HTERT RPE-1 (cell line): ENCODE measurements around the gene SNCA.

Experiments
- in situ Hi-C: fragments of 300-500 bp; cut with MboI; formaldehyde crosslinking; loops from 4 replicates; pipeline ENCODE4 v1.14.3; 2020; ENCODE audit warnings: low sequenced_read_pairs

The SNCA gene

GRCh38 chr4:89836897-89837384, at the start of gene SNCA:
Gene SNCA, minus strand, starts transcription at chr4:89837161. Its CDS starts 1,494 bp downstream, at chr4:89835667.
- in situ Hi-C loops, result no loop called here

DNA sequence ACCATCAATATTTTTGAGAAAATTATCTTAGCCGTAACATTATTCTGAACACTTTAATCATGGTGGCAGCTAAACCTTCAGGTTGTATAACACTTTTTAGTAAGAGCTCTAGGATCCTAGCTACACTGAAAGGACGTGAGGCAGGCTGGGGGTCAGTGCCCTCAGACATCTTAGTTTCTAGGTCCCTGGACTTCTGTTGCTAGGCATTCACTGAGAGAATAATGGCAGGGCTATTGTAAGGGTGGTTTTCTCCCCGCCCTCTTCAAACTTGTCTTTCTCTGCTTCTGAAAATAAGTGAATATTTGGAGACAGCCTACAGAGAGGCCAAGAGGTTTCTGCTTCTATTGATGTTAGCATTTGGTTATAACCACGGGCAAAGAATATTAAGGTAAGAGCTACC, 42.3 kb upstream of the SNCA start:
- in situ Hi-C loops, result no loop called here

DNA sequence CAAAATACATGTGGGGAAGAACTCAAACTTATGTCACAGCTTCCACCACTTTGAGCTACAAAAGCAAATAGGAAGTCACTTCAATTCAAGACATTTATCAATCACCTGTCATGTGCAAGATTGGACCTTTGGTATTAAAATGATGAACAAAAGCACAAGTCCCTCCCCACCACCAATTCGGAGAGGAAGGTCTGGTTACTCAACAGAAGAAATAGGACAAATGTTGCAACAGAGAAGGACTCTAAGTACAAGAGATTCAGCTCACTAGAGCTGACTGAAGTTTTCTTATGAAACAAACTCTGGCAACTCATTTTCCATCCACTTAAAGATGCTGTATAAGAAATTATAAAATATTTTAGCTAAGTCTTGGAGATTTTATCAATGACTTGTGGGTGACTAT, 41.6 kb upstream of the SNCA start:
- in situ Hi-C loops, result no loop called here

DNA sequence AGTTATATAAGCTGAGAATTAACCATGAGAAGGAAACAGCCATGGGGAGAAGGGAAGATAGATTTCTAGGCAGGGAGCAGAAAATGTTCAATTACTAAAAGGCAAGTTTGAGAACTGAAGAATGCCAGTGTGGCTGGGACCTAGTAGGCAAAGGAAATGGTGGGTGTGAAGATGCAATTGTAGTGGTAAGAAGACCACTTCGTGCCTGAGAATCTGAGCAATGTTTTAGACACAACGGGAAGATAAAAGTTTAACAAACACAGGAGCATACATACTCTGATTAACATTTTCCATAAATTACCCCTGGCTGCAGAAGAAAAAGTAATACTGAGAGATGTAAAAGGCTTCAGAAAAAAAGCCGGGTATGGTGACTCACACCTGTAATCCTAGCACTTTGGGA, 39.6 kb upstream of the SNCA start:
- in situ Hi-C loops, result no loop called here

GRCh38 chr4:89871211-89871610, 34.2 kb upstream of the SNCA start:
- in situ Hi-C loops, result no loop called here

DNA sequence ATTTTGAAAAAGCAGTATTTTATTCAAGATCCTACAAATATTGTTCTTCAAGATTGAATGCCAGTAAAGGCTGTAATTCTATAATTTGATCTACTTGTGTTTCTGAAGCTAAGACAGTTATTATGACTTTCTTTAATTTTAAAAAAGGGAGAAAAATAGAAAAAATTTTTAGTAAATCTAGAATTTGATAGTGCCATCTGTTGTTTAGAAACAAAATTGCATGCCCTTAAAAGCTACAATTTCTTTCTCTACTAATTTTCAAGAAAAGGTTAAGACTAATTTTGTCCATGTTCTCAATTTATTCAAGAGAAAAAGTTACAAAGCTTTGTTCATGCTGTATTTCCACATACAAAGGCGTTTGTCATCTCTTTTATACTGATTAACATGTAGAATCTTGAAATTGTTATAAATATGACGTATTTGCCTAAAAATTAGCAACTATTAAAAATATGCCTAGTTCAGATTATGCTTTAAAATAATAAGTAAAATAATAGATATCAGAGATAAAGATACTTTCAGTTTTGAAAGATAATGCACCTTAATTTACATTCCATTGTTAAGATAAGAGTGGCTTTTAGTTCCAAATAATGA, 32.1 kb upstream of the SNCA start:
- in situ Hi-C loops, result no loop called here

GRCh38 chr4:89868276-89868675, 31.3 kb upstream of the SNCA start:
- in situ Hi-C loops, result no loop called here

- in situ Hi-C loops, result no loop called here
These were observed 26.6 kb upstream of the SNCA start for GRCh38 chr4:89863533-89863932.

DNA sequence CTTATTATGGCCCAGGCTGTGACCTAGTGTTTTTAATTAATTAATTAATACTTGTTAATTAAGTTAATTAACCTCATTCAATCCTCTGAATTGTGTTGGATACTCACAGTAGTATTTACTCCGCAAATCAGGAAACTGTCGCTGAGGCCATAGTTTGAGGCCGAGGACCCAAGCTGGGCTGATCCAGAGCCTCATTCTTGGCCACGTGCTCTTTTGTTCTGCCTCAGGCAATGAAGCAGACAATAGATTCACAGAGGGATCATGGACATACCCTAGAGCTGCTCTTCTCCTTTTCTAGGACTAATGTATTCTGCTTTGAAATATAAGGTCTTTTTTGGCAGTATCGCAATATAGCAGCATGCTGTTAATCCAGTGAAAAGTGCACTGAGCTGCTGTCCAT, 24.0 kb upstream of the SNCA start:
- in situ Hi-C loops, result no loop called here

GRCh38 chr4:89855236-89855635, 18.3 kb upstream of the SNCA start:
- in situ Hi-C loops, result no loop called here

DNA sequence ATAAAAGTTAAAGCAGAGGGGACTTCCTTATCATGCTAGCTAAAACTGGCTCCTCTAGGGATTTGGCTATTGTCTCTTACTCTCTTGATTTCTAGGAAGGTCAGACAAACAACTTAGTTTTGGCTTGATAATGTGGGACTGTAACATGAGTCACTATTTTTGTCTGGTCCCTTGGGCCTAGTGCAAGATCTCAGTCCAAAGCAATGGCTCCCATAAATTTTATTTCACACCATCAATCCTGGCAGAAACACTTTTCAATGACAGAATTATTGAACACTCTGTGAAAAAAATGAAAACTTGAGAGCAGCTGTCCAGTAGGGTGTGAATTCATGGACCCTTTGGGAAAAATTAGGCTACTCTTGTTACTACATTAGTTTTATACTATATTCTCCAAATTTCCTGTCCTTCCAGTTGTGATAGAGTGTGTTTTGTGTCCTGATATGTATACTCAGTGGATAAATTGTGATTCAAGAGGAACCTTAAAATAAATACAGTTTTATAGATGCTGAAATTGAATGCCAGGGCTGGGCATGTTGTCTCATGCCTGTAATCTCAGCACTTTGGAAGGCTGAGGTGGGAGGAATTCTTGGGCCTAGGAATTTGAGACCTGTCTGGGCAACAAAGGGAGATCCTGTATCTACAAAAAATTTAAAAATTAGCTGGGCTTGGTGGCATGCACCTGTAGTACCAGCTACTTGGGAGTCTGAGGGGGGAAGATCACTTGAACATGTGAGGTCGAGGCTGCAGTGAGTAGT, 10.8 kb upstream of the SNCA start:
- in situ Hi-C loops, result no loop called here

- in situ Hi-C loops, result no loop called here
These were observed 2.6 kb upstream of the SNCA start for GRCh38 chr4:89839558-89839957.

GRCh38 chr4:89837993-89838390, 1.0 kb upstream of the SNCA start:
- in situ Hi-C loops, result no loop called here

- in situ Hi-C loops, result no loop called here
These were observed 528 bp upstream of the SNCA start for GRCh38 chr4:89837385-89837992.

GRCh38 chr4:89836031-89836745, 773 bp downstream of the SNCA start:
- in situ Hi-C loops, result no loop called here

DNA sequence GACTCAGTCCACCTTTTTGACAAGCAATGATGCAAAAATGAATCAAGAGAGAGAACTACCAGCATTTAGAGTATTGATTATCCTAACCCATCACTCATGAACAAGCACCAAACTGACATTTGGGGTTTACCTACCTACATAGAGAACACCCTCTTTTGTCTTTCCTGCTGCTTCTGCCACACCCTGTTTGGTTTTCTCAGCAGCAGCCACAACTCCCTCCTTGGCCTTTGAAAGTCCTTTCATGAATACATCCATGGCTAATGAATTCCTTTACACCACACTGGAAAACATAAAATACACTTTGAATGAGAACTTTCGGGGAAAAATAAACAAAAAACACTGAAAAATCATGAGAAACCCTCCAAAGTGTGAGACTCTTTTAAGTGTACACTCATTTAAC, 1.5 kb downstream of the SNCA start:
- in situ Hi-C loops, result no loop called here

GRCh38 chr4:89834486-89835209, 2.3 kb downstream of the SNCA start:
- in situ Hi-C loops, result no loop called here

DNA sequence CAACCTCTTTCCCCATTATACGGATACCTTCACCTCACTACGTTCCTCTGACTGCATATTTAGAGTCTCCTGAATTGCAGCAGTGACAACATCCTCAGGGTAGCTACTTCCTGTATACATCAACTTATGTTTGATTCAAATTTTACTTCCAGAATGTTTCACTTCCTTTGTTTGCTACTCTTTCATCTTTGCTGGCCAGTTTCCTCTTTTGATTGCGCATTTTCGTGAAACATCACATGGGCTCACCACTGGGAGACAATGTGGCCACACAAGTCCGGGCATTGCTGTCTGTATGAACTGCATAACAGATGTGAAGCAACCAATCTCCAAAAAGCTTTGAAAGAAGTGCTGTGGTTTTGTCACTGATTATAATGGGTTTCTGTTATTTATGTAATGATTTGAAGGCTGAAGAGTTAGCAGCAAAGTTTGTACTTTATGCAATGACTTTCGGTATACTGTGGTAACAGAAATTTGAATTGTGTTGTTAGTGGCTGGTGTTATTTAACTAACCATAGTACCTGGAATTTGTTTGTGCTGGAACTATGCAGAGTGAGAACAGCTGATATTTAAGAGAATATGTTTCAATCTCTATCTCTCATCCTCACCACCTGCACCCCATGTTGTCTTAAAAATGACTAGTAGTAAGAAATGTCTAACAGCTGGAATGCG, 7.4 kb downstream of the SNCA start:
- in situ Hi-C loops, result no loop called here

DNA sequence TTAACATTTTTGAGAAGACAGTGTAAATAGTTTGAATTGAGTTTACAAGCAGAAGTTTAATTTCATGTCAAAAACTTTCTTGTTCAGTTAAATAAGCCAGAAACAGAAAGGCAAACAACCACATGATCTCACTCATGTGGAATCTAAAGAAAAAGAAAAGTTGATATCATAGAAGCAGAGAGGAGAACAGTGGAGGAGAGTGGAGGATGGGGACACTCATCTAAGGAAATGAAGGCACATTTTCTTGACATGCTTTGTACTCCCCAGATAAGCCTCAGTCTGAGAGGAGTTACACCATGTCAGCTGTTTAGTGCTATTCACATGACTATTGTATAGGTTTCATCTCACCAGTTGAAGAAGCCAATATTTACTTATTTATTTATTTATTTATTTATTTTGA, 13.5 kb downstream of the SNCA start:
- in situ Hi-C loops, result no loop called here

GRCh38 chr4:89821612-89822011, 15.3 kb downstream of the SNCA start:
- in situ Hi-C loops, result no loop called here
